Skeletal muscle tissue (tissue), 4 donors: ENCODE results near the gene CMBL. TPM values are rescaled to one million over a fixed set of nuclear protein-coding genes. Genes with fewer than 3 reads are reported as not detected.
"Not testable (repeated sequence)": the region's sequence is repeated elsewhere in the genome, so short reads cannot be mapped to it uniquely, and the experiment has no call there.

Source experiments
- H3K27ac ChIP-seq: one replicate; pipeline ENCODE4 v1.7.0; 2013; ENCODE audit warnings: mild to moderate bottlenecking, low read depth, low read length, inconsistent platforms
- H3K27me3 ChIP-seq, 3 donors: one replicate each; pipeline ENCODE4 v1.7.0; 2013; ENCODE audit warnings: low read length in 3 of 3; ENCODE audit not compliant: control insufficient read depth in 3 of 3, insufficient read depth in 3 of 3
- H3K36me3 ChIP-seq, 3 donors: one replicate each; pipeline ENCODE4 v1.7.0; 2013; ENCODE audit warnings: low read length in 3 of 3; ENCODE audit not compliant: control insufficient read depth in 3 of 3, insufficient read depth in 3 of 3
- H3K4me1 ChIP-seq, 3 donors: one replicate each; pipeline ENCODE4 v1.7.0; 2013; ENCODE audit warnings: low read length in 3 of 3, mild to moderate bottlenecking in 3 of 3; ENCODE audit not compliant: control insufficient read depth in 3 of 3, insufficient read depth in 3 of 3
- H3K4me3 ChIP-seq, 3 donors: one replicate each; pipeline ENCODE4 v1.7.0; 2013; ENCODE audit warnings: low read length in 3 of 3
- H3K9ac ChIP-seq, 3 donors: one replicate each; pipeline ENCODE4 v1.7.0; 2013; ENCODE audit warnings: low read length in 3 of 3, mild to moderate bottlenecking in 3 of 3, moderate library complexity in 2 of 3, low read depth in 1 of 3
- H3K9me3 ChIP-seq, 3 donors: one replicate each; pipeline ENCODE4 v1.7.0; 2013; ENCODE audit warnings: low read length in 3 of 3; ENCODE audit not compliant: control insufficient read depth in 3 of 3
- total RNA-seq: library from RNA; depleted of rRNA; stranded (reverse); fragments of >200 nt; gene quantifications from one replicate; pipeline ENCODE4 v1.2.3, GENCODE V29; 2014
- donor health status: Osteomylitis.

CMBL gene
- total RNA-seq, 1 donor from 2014 or later, result 34.4 TPM

GRCh38 chr5:10344461-10345106 lies 36.9 kb upstream of the CMBL start:
- H3K27ac ChIP-seq, H3K4me3 ChIP-seq, H3K36me3 ChIP-seq, H3K27me3 ChIP-seq, H3K9me3 ChIP-seq, H3K4me1 ChIP-seq, H3K9ac ChIP-seq: not testable (repeated sequence)

- H3K27ac ChIP-seq, result no peak overlapping the region
- no peak overlapping the region for H3K9ac ChIP-seq
- H3K4me3 ChIP-seq, result no peak overlapping the region
- H3K9me3 ChIP-seq, result no peaks in the 10 kb centered on the region
- no peaks in the 10 kb centered on the region for H3K27me3 ChIP-seq
- H3K4me1 ChIP-seq, result no peaks in the 10 kb centered on the region
- no peaks in the 10 kb centered on the region for H3K36me3 ChIP-seq
These were observed 35.8 kb upstream of the CMBL start for GRCh38 chr5:10343486-10343885.

GRCh38 chr5:10339958-10340357 lies 32.3 kb upstream of the CMBL start:
- H3K36me3 ChIP-seq, result no peaks in the 10 kb centered on the region
- no peak overlapping the region for H3K4me3 ChIP-seq
- H3K9ac ChIP-seq, result no peak overlapping the region
- no peaks in the 10 kb centered on the region for H3K27me3 ChIP-seq
- H3K4me1 ChIP-seq, result no peaks in the 10 kb centered on the region
- no peak overlapping the region for H3K27ac ChIP-seq
- no peaks in the 10 kb centered on the region for H3K9me3 ChIP-seq

- H3K27ac ChIP-seq, result no peak overlapping the region
- H3K9me3 ChIP-seq, result no peaks in the 10 kb centered on the region
- no peaks in the 10 kb centered on the region for H3K36me3 ChIP-seq
- H3K4me3 ChIP-seq, result no peak overlapping the region
- H3K4me1 ChIP-seq, result peaks cover 0 to 1% (median under 1%) of the 10 kb centered on the region in 3 donors
- no peaks in the 10 kb centered on the region for H3K27me3 ChIP-seq
- H3K9ac ChIP-seq, result no peak overlapping the region
These were observed 31.5 kb upstream of the CMBL start for GRCh38 chr5:10339058-10339811.

GRCh38 chr5:10338686-10339057 lies 31.0 kb upstream of the CMBL start:
- no peak overlapping the region for H3K4me3 ChIP-seq
- no peaks in the 10 kb centered on the region for H3K36me3 ChIP-seq
- H3K27ac ChIP-seq, result no peak overlapping the region
- no peak overlapping the region for H3K9ac ChIP-seq
- H3K4me1 ChIP-seq, result peaks cover 0 to 5% (median 4%) of the 10 kb centered on the region in 3 donors
- no peaks in the 10 kb centered on the region for H3K9me3 ChIP-seq
- no peaks in the 10 kb centered on the region for H3K27me3 ChIP-seq

- Histone ChIP-seq H3K27me3 (no peaks in the 10 kb centered on the region), H3K4me1 (peaks cover 3 to 12% (median 9%) of the 10 kb centered on the region in 3 donors), H3K36me3 (no peaks in the 10 kb centered on the region), H3K9ac (no peak overlapping the region), H3K9me3 (no peaks in the 10 kb centered on the region), H3K4me3 (no peak overlapping the region), H3K27ac (no peak overlapping the region)
These were observed 30.3 kb upstream of the CMBL start for GRCh38 chr5:10337986-10338385.

- Histone ChIP-seq H3K27me3 (no peaks in the 10 kb centered on the region), H3K36me3 (no peaks in the 10 kb centered on the region), H3K4me3 (no peak overlapping the region), H3K27ac (no peak overlapping the region), H3K4me1 (peaks cover 7 to 14% (median 12%) of the 10 kb centered on the region in 3 donors), H3K9ac (no peak overlapping the region), H3K9me3 (no peaks in the 10 kb centered on the region)
These were observed 29.4 kb upstream of the CMBL start for GRCh38 chr5:10337107-10337506.

GRCh38 chr5:10335711-10336470 lies 28.2 kb upstream of the CMBL start:
- Histone ChIP-seq H3K4me1 (peaks cover 19 to 26% (median 24%) of the 10 kb centered on the region in 3 donors), H3K9me3 (no peaks in the 10 kb centered on the region), H3K36me3 (no peaks in the 10 kb centered on the region), H3K9ac (no peak overlapping the region), H3K27me3 (no peaks in the 10 kb centered on the region), H3K4me3 (no peak overlapping the region), H3K27ac (no peak overlapping the region)

- no peaks in the 10 kb centered on the region for H3K36me3 ChIP-seq
- no peak overlapping the region for H3K27ac ChIP-seq
- no peak overlapping the region for H3K4me3 ChIP-seq
- no peaks in the 10 kb centered on the region for H3K9me3 ChIP-seq
- no peaks in the 10 kb centered on the region for H3K27me3 ChIP-seq
- H3K4me1 ChIP-seq, result peaks cover 29 to 36% (median 35%) of the 10 kb centered on the region in 3 donors
- no peak overlapping the region for H3K9ac ChIP-seq
These were observed 27.1 kb upstream of the CMBL start for GRCh38 chr5:10334831-10335230.
